Measurements from ENCODE around the gene INTS3.
A peak's percentile ranks its signal among the peaks of the same experiment; 100 is the strongest.

The INTS3 gene

GRCh38 chr1:153794624-153795329 lies 66.9 kb downstream of the INTS3 start:
- no peak for DNase-seq (ENCODE audit: low read depth)
- no peak for TF ChIP-seq CTCF (conservative IDR thresholded peaks at IDR 0.05; ENCODE audit: control insufficient read depth, insufficient read depth, low read depth, low read length)
- no peak overlapping the region for H3K4me3 ChIP-seq (ENCODE audit: control insufficient read depth, low read depth, low read length)

GRCh38 chr1:153795330-153795837 lies 67.5 kb downstream of the INTS3 start:
- no peak for TF ChIP-seq CTCF (conservative IDR thresholded peaks at IDR 0.05; ENCODE audit: control insufficient read depth, insufficient read depth, low read depth, low read length)
- H3K4me3 ChIP-seq (ENCODE audit: control insufficient read depth, low read depth, low read length) = no peak overlapping the region
- no peak for DNase-seq (ENCODE audit: low read depth)

- no peak for TF ChIP-seq CTCF (conservative IDR thresholded peaks at IDR 0.05; ENCODE audit: control insufficient read depth, insufficient read depth, low read depth, low read length)
- no peak for DNase-seq (ENCODE audit: low read depth)
- no peak overlapping the region for H3K4me3 ChIP-seq (ENCODE audit: control insufficient read depth, low read depth, low read length)
Measured at GRCh38 chr1:153795934-153796785, 68.3 kb downstream of the INTS3 start.

GRCh38 chr1:153796786-153797659 lies 69.2 kb downstream of the INTS3 start:
- DNase-seq (ENCODE audit: low read depth) = peak; percentile 68
- no peak overlapping the region for H3K4me3 ChIP-seq (ENCODE audit: control insufficient read depth, low read depth, low read length)
- peak; percentile 85 for TF ChIP-seq CTCF (conservative IDR thresholded peaks at IDR 0.05; ENCODE audit: control insufficient read depth, insufficient read depth, low read depth, low read length)

GRCh38 chr1:153798468-153798780 lies 70.6 kb downstream of the INTS3 start:
- no peak for DNase-seq (ENCODE audit: low read depth)
- no peak overlapping the region for H3K4me3 ChIP-seq (ENCODE audit: control insufficient read depth, low read depth, low read length)
- no peak for TF ChIP-seq CTCF (conservative IDR thresholded peaks at IDR 0.05; ENCODE audit: control insufficient read depth, insufficient read depth, low read depth, low read length)

- DNase-seq (ENCODE audit: low read depth) = no peak
- TF ChIP-seq CTCF (conservative IDR thresholded peaks at IDR 0.05; ENCODE audit: control insufficient read depth, insufficient read depth, low read depth, low read length) = no peak
- no peak overlapping the region for H3K4me3 ChIP-seq (ENCODE audit: control insufficient read depth, low read depth, low read length)
Measured at GRCh38 chr1:153799016-153799415, 71.2 kb downstream of the INTS3 start.

Data from fibroblast of mammary gland (primary cell).